SK-N-SH (cell line): Measurements from ENCODE around the gene STH. TPM values are rescaled to one million over a fixed set of nuclear protein-coding genes. Genes with fewer than 3 reads are reported as not detected.

Experiments
- CTCF ChIA-PET: fragments of 300-600, 350-600 bp; formaldehyde crosslinking; extraction: SDS; loops from one replicate; lab custom pipeline; 2021; lab: Yijun Ruan, JAX
- POLR2A ChIA-PET: fragments of 350-600 bp; sonication (Branson Sonifier 250); formaldehyde crosslinking; extraction: SDS; loops from one replicate; lab custom pipeline; 2020; ENCODE audit warnings: antibody characterized with exemption, inconsistent platforms; lab: Yijun Ruan, JAX
- DNase-seq: peaks from one replicate; pipeline ENCODE4 v3.0.0; 2012
- H2AFZ ChIP-seq: fragments of 200-600 bp; sonication (generic); 2 replicates; pipeline ENCODE4 v1.8.1; 2016; ENCODE audit warnings: antibody characterized with exemption, mild to moderate bottlenecking, low read depth
- H3F3A ChIP-seq: fragments of 200-600 bp; sonication (generic); replicated peaks from 2 replicates; pipeline ENCODE3; 2016; ENCODE audit warnings: antibody characterized with exemption, mild to moderate bottlenecking; ENCODE audit not compliant: insufficient read depth
- H3K27ac ChIP-seq, 2 experiments: fragments of 200-500 bp in 1 of 2; fragments of 200-600 bp in 1 of 2; sonication (Bioruptor generic) in 1 of 2; sonication (generic), shearing (Covaris generic) in 1 of 2; 2 replicates each; pipeline versions ENCODE4 v1.5.1 to v1.6.1; 2014 to 2016; ENCODE audit warnings: low read depth in 2 of 2, inconsistent platforms in 1 of 2, low read length in 1 of 2, mild to moderate bottlenecking in 1 of 2, mixed read lengths in 1 of 2
- H3K27me3 ChIP-seq: fragments of 200-600 bp; sonication (generic), shearing (Covaris generic); 2 replicates; pipeline ENCODE4 v1.6.1; 2016; ENCODE audit warnings: mixed run types; ENCODE audit not compliant: insufficient read depth
- H3K36me3 ChIP-seq, 2 experiments: fragments of 200-500 bp in 1 of 2; fragments of 200-600 bp in 1 of 2; sonication (Bioruptor generic) in 1 of 2; sonication (generic) in 1 of 2; replicated peaks in 1 of 2; 2 replicates each; pipeline versions ENCODE3 to v1.5.1; 2014 to 2016; ENCODE audit warnings: low read length in 1 of 2, mild to moderate bottlenecking in 1 of 2; ENCODE audit not compliant: insufficient read depth in 2 of 2, control insufficient read depth in 1 of 2
- H3K4me1 ChIP-seq, 2 experiments: fragments of 200-500 bp in 1 of 2; fragments of 200-600 bp in 1 of 2; sonication (Bioruptor generic) in 1 of 2; sonication (generic), shearing (Covaris generic) in 1 of 2; 2 replicates each; pipeline versions ENCODE4 v1.5.1 to v1.6.1; 2014 to 2016; ENCODE audit warnings: low read depth in 1 of 2, low read length in 1 of 2, mixed run types in 1 of 2; ENCODE audit not compliant: insufficient read depth in 2 of 2, control insufficient read depth in 1 of 2
- H3K4me2 ChIP-seq: fragments of 200-600 bp; sonication (generic), shearing (Covaris generic); 2 replicates; pipeline ENCODE4 v1.6.1; 2017; ENCODE audit warnings: mixed run types
- H3K4me3 ChIP-seq, 2 experiments: fragments of 200-500 bp in 1 of 2; fragments of 200-600 bp in 1 of 2; sonication (Bioruptor generic) in 1 of 2; sonication (generic), shearing (Covaris generic) in 1 of 2; 2 replicates each; pipeline versions ENCODE4 v1.5.1 to v1.8.1; 2014 to 2016; ENCODE audit warnings: low read depth in 2 of 2, inconsistent platforms in 1 of 2, low read length in 1 of 2, mild to moderate bottlenecking in 1 of 2, mixed read lengths in 1 of 2, moderate library complexity in 1 of 2
- H3K79me2 ChIP-seq: fragments of 200-600 bp; sonication (generic); 2 replicates; pipeline ENCODE4 v1.8.1; 2017; ENCODE audit warnings: mild to moderate bottlenecking; ENCODE audit not compliant: insufficient read depth
- H3K9ac ChIP-seq: fragments of 200-600 bp; sonication (generic); 2 replicates; pipeline ENCODE4 v1.6.1; 2017; ENCODE audit warnings: mixed run types
- H3K9me2 ChIP-seq: fragments of 200-600 bp; sonication (generic); 2 replicates; pipeline ENCODE4 v1.6.1; 2017; ENCODE audit warnings: mixed run types
- H3K9me3 ChIP-seq: fragments of 200-600 bp; sonication (generic); 2 replicates; pipeline ENCODE4 v1.6.1; 2017; ENCODE audit warnings: mixed run types, mild to moderate bottlenecking, moderate library complexity
- H4K20me1 ChIP-seq: fragments of 200-600 bp; sonication (generic); 2 replicates; pipeline ENCODE4 v1.6.1; 2017; ENCODE audit warnings: mild to moderate bottlenecking, mixed run types; ENCODE audit not compliant: insufficient read depth
- EP300 ChIP-seq, 2 experiments: IDR thresholded peaks; 2 replicates each; pipeline versions ENCODE4 v1.4.0 to v1.6.1; 2012; ENCODE audit warnings: borderline replicate concordance in 1 of 2, low read depth in 1 of 2, low read length in 1 of 2
- EZH2phosphoT487 ChIP-seq: fragments of 200-600 bp; sonication (generic); IDR thresholded peaks from 2 replicates; pipeline ENCODE4 v1.6.1; 2017; ENCODE audit warnings: low read depth, mixed run types, mild to moderate bottlenecking, antibody characterized with exemption, moderate library complexity, borderline replicate concordance
- FOSL2 ChIP-seq: IDR thresholded peaks from 2 replicates; pipeline ENCODE4 v1.4.0; 2012; ENCODE audit warnings: low read depth, mild to moderate bottlenecking, moderate library complexity, borderline replicate concordance
- FOXM1 ChIP-seq: IDR thresholded peaks from 2 replicates; pipeline ENCODE4 v1.4.0; 2012; ENCODE audit warnings: low read depth, mild to moderate bottlenecking
- GATA2 ChIP-seq: sonication (generic); formaldehyde crosslinking; IDR thresholded peaks from 2 replicates; pipeline ENCODE4 v1.5.0; 2020; ENCODE audit warnings: mild to moderate bottlenecking, missing genetic modification reagents
- MEF2A ChIP-seq: IDR thresholded peaks from 2 replicates; pipeline ENCODE4 v1.4.0; 2012; ENCODE audit warnings: low read depth, borderline replicate concordance
- MXI1 ChIP-seq: IDR thresholded peaks from 2 replicates; pipeline ENCODE4 v1.6.1; 2012; ENCODE audit warnings: mild to moderate bottlenecking, low read depth, low read length, improper control_type of control experiment
- NRF1 ChIP-seq: IDR thresholded peaks from 2 replicates; pipeline ENCODE4 v1.6.1; 2012; ENCODE audit warnings: low read depth, mild to moderate bottlenecking, low read length
- POLR2AphosphoS5 ChIP-seq: IDR thresholded peaks from 2 replicates; pipeline ENCODE4 v1.6.1; 2012; ENCODE audit warnings: low read depth, low read length
- RAD21 ChIP-seq: IDR thresholded peaks from 2 replicates; pipeline ENCODE4 v1.6.1; 2012; ENCODE audit warnings: mild to moderate bottlenecking, low read length
- SIN3A ChIP-seq: IDR thresholded peaks from 2 replicates; pipeline ENCODE4 v1.6.1; 2012; ENCODE audit warnings: low read depth, mild to moderate bottlenecking, low read length, moderate library complexity, borderline replicate concordance
- SMC3 ChIP-seq: IDR thresholded peaks from 2 replicates; pipeline ENCODE4 v1.6.1; 2012; ENCODE audit warnings: low read depth, low read length, improper control_type of control experiment
- TEAD4 ChIP-seq: IDR thresholded peaks from 2 replicates; pipeline ENCODE4 v1.4.0; 2012; ENCODE audit warnings: mild to moderate bottlenecking, borderline replicate concordance; ENCODE audit not compliant: insufficient read depth
- YY1 ChIP-seq: IDR thresholded peaks from 2 replicates; pipeline ENCODE4 v1.4.0; 2012; ENCODE audit warnings: low read depth, mild to moderate bottlenecking
- WGBS: methylation state at CpG from one replicate; pipeline ENCODE4 v1.1.6; 2017; ENCODE audit warnings: low lambda C conversion rate; 5-methylcytosine and 5-hydroxymethylcytosine counted together
- polyA plus RNA-seq, 3 experiments: library from polyadenylated mRNA; depleted of rRNA; stranded (reverse); fragments of >200 nt; gene quantifications; 2 replicates each; pipeline ENCODE4 v1.2.3, GENCODE V29; 2012
- TF ChIP-seq, protein P1 (sequence below): fragments of 200-600 bp; sonication (generic); IDR thresholded peaks from 2 replicates; pipeline ENCODE4 v1.6.1; 2017; ENCODE audit warnings: antibody characterized with exemption, mild to moderate bottlenecking, moderate library complexity
- TF ChIP-seq, protein P2 (sequence below): fragments of 150-350 bp; IDR thresholded peaks from 2 replicates; pipeline ENCODE4 v1.6.1; 2016; ENCODE audit warnings: mild to moderate bottlenecking, low read depth, low read length
- TF ChIP-seq, protein P3 (sequence below): IDR thresholded peaks from 2 replicates; pipeline ENCODE4; 2012
- TF ChIP-seq, protein P4 (sequence below): IDR thresholded peaks from 2 replicates; pipeline ENCODE4 v1.4.0; 2012; ENCODE audit warnings: low read depth
- TF ChIP-seq, protein P5 (sequence below): fragments of 150-350 bp; IDR thresholded peaks from 2 replicates; pipeline ENCODE4 v1.6.1; 2017; ENCODE audit warnings: antibody characterized with exemption, low read length, low read depth, borderline replicate concordance

The STH gene
- polyA plus RNA-seq, 1 of the 3 experiments (the other 2 are of a cell fraction) = not detected

DNA sequence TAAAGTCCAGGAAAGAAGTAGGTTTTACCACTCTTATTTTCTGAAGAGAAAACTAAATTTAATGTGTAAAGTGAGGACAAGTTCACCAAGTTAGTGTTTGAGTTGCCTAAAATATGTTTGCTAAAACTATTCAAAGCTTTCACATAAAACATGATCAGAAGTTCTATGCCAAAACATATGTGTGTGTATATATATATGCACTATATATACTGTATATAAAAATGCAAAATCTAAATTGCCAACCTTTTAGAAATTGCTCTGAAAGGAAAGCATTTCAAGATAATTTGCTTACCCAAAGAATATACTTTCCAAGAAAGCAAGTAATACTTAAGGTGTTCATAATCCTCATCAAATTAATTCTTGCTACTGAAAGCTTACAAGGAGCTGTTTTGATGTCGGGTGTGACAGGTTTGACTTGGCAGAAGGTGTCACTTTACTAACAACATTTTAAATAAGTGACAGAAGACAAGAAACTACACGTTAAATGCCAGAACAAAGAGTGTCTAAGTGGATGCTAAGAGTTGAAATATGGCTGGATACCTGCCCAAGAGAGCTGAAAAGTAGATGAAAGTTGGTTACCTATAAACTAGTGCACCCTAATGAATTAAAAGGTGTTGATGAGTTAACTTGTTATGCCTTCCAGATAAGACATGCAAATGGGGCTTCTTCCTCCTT, 32.3 kb upstream of the STH start:
- H3K4me3 ChIP-seq = no peak overlapping the region
- no peaks in the 10 kb centered on the region for H3K9me3 ChIP-seq
- no peak overlapping the region for H3K4me2 ChIP-seq
- no peaks in the 10 kb centered on the region for H4K20me1 ChIP-seq
- ChIA-PET POLR2A (no interaction called here), CTCF (interaction anchor here (0.8 to 2.0 kb wide), 5 partner anchors 9 to 226 kb away, joined by 3 to 5 read pairs (median 3); partner anchors contain the start of genes KANSL1 and MAPT)
- no peaks in the 10 kb centered on the region for H3K79me2 ChIP-seq
- H2AFZ ChIP-seq = no peak overlapping the region
- H3F3A ChIP-seq = no peaks in the 10 kb centered on the region
- no peak for DNase-seq
- no peak overlapping the region for H3K27ac ChIP-seq
- TF ChIP-seq GATA2 (CRISPR knock-in tag) = no peak
- no peak for TF ChIP-seq TEAD4
- TF ChIP-seq EP300 (IDR thresholded peaks at IDR 0.05; ENCODE audit: borderline replicate concordance in 1 of 2, low read depth in 1 of 2, low read length in 1 of 2) = no peak
- TF ChIP-seq, protein P1, sequence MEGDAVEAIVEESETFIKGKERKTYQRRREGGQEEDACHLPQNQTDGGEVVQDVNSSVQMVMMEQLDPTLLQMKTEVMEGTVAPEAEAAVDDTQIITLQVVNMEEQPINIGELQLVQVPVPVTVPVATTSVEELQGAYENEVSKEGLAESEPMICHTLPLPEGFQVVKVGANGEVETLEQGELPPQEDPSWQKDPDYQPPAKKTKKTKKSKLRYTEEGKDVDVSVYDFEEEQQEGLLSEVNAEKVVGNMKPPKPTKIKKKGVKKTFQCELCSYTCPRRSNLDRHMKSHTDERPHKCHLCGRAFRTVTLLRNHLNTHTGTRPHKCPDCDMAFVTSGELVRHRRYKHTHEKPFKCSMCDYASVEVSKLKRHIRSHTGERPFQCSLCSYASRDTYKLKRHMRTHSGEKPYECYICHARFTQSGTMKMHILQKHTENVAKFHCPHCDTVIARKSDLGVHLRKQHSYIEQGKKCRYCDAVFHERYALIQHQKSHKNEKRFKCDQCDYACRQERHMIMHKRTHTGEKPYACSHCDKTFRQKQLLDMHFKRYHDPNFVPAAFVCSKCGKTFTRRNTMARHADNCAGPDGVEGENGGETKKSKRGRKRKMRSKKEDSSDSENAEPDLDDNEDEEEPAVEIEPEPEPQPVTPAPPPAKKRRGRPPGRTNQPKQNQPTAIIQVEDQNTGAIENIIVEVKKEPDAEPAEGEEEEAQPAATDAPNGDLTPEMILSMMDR = no peak
- H3K36me3 ChIP-seq = no peaks in the 10 kb centered on the region
- peaks cover 37% of the 10 kb centered on the region for H3K27me3 ChIP-seq
- H3K4me1 ChIP-seq = no peaks in the 10 kb centered on the region; a peak in 1 of 4 replicates
- no peaks in the 10 kb centered on the region for H3K9me2 ChIP-seq
- H3K9ac ChIP-seq = no peak overlapping the region
- WGBS = 15% methylated on average over 2 of the region's 2 CpGs

DNA sequence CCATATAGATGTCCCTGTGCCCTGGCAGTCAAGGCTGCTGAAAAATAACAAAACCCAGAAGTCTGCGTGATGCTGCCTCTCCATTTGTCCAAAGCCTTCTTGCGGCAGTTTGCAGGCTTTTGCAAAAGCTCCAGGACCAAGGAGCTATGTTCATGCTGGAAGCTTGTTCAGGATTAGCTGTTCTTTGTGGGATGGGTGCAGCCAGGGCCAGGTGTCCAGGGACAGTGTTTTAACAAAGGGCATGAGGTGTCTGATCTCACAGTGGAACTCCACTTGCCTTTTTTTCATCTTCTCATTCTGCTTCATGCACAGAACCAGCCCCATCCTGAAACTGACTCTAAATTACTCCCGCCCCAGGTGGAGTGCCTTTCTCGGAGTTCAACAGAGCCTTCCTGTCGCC, 31.7 kb upstream of the STH start:
- 52% methylated on average over 5 of the region's 5 CpGs for WGBS
- POLR2A ChIA-PET = no interaction called here
- no peak for TF ChIP-seq SMC3
- TF ChIP-seq, protein P1 = no peak
- no peak for TF ChIP-seq NRF1
- TF ChIP-seq, protein P2, sequence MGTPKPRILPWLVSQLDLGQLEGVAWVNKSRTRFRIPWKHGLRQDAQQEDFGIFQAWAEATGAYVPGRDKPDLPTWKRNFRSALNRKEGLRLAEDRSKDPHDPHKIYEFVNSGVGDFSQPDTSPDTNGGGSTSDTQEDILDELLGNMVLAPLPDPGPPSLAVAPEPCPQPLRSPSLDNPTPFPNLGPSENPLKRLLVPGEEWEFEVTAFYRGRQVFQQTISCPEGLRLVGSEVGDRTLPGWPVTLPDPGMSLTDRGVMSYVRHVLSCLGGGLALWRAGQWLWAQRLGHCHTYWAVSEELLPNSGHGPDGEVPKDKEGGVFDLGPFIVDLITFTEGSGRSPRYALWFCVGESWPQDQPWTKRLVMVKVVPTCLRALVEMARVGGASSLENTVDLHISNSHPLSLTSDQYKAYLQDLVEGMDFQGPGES = no peak
- TF ChIP-seq RAD21 = no peak
- no peak for TF ChIP-seq FOXM1
- TF ChIP-seq, protein P3, sequence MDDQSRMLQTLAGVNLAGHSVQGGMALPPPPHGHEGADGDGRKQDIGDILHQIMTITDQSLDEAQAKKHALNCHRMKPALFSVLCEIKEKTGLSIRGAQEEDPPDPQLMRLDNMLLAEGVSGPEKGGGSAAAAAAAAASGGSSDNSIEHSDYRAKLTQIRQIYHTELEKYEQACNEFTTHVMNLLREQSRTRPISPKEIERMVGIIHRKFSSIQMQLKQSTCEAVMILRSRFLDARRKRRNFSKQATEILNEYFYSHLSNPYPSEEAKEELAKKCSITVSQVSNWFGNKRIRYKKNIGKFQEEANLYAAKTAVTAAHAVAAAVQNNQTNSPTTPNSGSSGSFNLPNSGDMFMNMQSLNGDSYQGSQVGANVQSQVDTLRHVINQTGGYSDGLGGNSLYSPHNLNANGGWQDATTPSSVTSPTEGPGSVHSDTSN = no peak
- TF ChIP-seq SIN3A = no peak
- TF ChIP-seq EZH2phosphoT487 = no peak
- no peak for TF ChIP-seq YY1
- TF ChIP-seq MEF2A = no peak
- no peak for TF ChIP-seq FOSL2
- TF ChIP-seq POLR2AphosphoS5 = no peak
- no peak for TF ChIP-seq MXI1
- TF ChIP-seq GATA2 (CRISPR knock-in tag) = no peak
- TF ChIP-seq, protein P4, sequence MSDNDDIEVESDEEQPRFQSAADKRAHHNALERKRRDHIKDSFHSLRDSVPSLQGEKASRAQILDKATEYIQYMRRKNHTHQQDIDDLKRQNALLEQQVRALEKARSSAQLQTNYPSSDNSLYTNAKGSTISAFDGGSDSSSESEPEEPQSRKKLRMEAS = no peak
- TF ChIP-seq, protein P5, sequence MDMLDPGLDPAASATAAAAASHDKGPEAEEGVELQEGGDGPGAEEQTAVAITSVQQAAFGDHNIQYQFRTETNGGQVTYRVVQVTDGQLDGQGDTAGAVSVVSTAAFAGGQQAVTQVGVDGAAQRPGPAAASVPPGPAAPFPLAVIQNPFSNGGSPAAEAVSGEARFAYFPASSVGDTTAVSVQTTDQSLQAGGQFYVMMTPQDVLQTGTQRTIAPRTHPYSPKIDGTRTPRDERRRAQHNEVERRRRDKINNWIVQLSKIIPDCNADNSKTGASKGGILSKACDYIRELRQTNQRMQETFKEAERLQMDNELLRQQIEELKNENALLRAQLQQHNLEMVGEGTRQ = no peak

More for the DNA sequence above, 31.7 kb upstream of the STH start:
- H3K9me3 ChIP-seq = no peaks in the 10 kb centered on the region
- CTCF ChIA-PET = interaction anchor here (0.8 to 2.0 kb wide), 3 partner anchors 13 to 226 kb away, joined by 3 to 5 read pairs (median 3); partner anchors contain the start of gene KANSL1
- H3K4me2 ChIP-seq = no peak overlapping the region
- peaks cover 37% of the 10 kb centered on the region for H3K27me3 ChIP-seq
- H3K4me1 ChIP-seq = no peaks in the 10 kb centered on the region; a peak in 1 of 4 replicates
- H3K9ac ChIP-seq = no peak overlapping the region
- no peaks in the 10 kb centered on the region for H3K9me2 ChIP-seq
- H3K36me3 ChIP-seq = no peaks in the 10 kb centered on the region
- H4K20me1 ChIP-seq = no peaks in the 10 kb centered on the region
- H3F3A ChIP-seq = no peaks in the 10 kb centered on the region
- no peak overlapping the region for H3K27ac ChIP-seq
- H3K79me2 ChIP-seq = no peaks in the 10 kb centered on the region
- no peak overlapping the region for H2AFZ ChIP-seq
- no peak overlapping the region for H3K4me3 ChIP-seq
- no peak for DNase-seq
